Renal cortex interstitium (tissue), 11 donors: Measurements from ENCODE around the gene DNAJC1. TPM values are rescaled to one million over a fixed set of nuclear protein-coding genes. Genes with fewer than 3 reads are reported as not detected.
"Not testable (repeated sequence)": the region's sequence is repeated elsewhere in the genome, so short reads cannot be mapped to it uniquely, and the experiment has no call there.

Source experiments
- DNase-seq, 11 donors: peaks; one replicate each; pipeline ENCODE4 v3.0.0-alpha.2; 2013; ENCODE audit warnings: low read depth in 9 of 11, low spot score in 4 of 11; ENCODE audit errors: extremely low read depth in 1 of 11
- polyA plus RNA-seq, 3 donors: library from polyadenylated mRNA; unstranded; fragments of 120-200 nt; gene quantifications; one replicate each; pipeline ENCODE4 v1.2.1, GENCODE V29; 2013; ENCODE audit not compliant: insufficient read length in 3 of 3

The DNAJC1 gene
- polyA plus RNA-seq, 3 donors, result 27.2 to 29.8 (median 28.3) TPM

GRCh38 chr10:21872771-21873170 is 130.8 kb downstream of the DNAJC1 start:
- not testable (repeated sequence) for DNase-seq

GRCh38 chr10:21870849-21871248 is 132.7 kb downstream of the DNAJC1 start:
- no peak for DNase-seq

GRCh38 chr10:21869087-21869486 is 134.4 kb downstream of the DNAJC1 start:
- DNase-seq, result not testable (repeated sequence)

- DNase-seq, result no peak
Observed at GRCh38 chr10:21860718-21861117, 142.8 kb downstream of the DNAJC1 start.

GRCh38 chr10:21858455-21858854 is 145.1 kb downstream of the DNAJC1 start:
- DNase-seq, result no peak

- no peak for DNase-seq
Observed at GRCh38 chr10:21849607-21850006, 153.9 kb downstream of the DNAJC1 start.

GRCh38 chr10:21843645-21844044 is 159.9 kb downstream of the DNAJC1 start:
- DNase-seq, result no peak

GRCh38 chr10:21841273-21841672 is 162.3 kb downstream of the DNAJC1 start:
- DNase-seq, result not testable (repeated sequence)

GRCh38 chr10:21837487-21837886 is 166.0 kb downstream of the DNAJC1 start:
- DNase-seq, result not testable (repeated sequence)

GRCh38 chr10:21834574-21834973 is 169.0 kb downstream of the DNAJC1 start:
- DNase-seq, result not testable (repeated sequence)

- DNase-seq, result no peak
Observed at GRCh38 chr10:21832821-21833130, 170.8 kb downstream of the DNAJC1 start.

- DNase-seq, result no peak
Observed at GRCh38 chr10:21831986-21832820, 171.3 kb downstream of the DNAJC1 start.

GRCh38 chr10:21830037-21830436 is 173.5 kb downstream of the DNAJC1 start:
- no peak for DNase-seq

GRCh38 chr10:21827308-21827707 is 176.2 kb downstream of the DNAJC1 start:
- DNase-seq, result no peak

- no peak for DNase-seq
Observed at GRCh38 chr10:21826725-21827124, 176.8 kb downstream of the DNAJC1 start.

GRCh38 chr10:21825345-21825744 is 178.2 kb downstream of the DNAJC1 start:
- no peak for DNase-seq

- no peak for DNase-seq
Observed at GRCh38 chr10:21824409-21824808, 179.1 kb downstream of the DNAJC1 start.

GRCh38 chr10:21823617-21824016 is 179.9 kb downstream of the DNAJC1 start:
- no peak for DNase-seq

- not testable (repeated sequence) for DNase-seq
Observed at GRCh38 chr10:21822273-21822672, 181.3 kb downstream of the DNAJC1 start.

GRCh38 chr10:21820952-21821351 is 182.6 kb downstream of the DNAJC1 start:
- DNase-seq, result no peak

- DNase-seq, result not testable (repeated sequence)
Observed at GRCh38 chr10:21818416-21818815, 185.1 kb downstream of the DNAJC1 start.
